Lung microvascular endothelial cell (primary cell): ENCODE results near the gene MEI1. TPM values are rescaled to one million over a fixed set of nuclear protein-coding genes. Genes with fewer than 3 reads are reported as not detected.

Source experiments
- DNase-seq, 2 donors: peaks; one replicate each; pipeline versions ENCODE4 v3.0.0 to v3.0.0-alpha.2; 2010; ENCODE audit warnings: low read depth in 2 of 2
- total RNA-seq: library from RNA; depleted of rRNA; stranded (reverse); fragments of >200 nt; gene quantifications from 2 replicates; pipeline ENCODE4 v1.2.1, GENCODE V29; 2014

Gene MEI1
- total RNA-seq, 1 donor from 2014 or later: 0.40 TPM

- no peak for DNase-seq
Measured at GRCh38 chr22:41739576-41739975, 40.3 kb downstream of the MEI1 start.

DNA sequence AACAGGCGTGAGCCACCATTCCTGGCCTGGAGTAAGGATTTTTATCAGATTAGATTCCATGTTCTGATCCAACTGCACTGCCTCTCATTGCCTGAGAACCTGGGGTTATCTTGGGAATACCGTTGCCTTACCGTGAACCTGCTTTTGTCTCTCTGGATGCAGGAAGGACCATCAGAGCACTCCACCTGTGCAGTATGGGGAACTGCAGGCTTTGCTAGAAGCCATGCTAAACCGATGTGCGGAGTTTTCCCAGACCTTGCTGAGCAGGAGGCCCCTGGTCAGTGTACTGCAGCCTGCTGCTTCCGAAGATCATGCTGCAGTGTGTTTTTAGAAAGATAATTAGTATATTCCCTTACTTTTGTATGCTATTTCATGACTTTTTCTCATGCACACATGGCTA, 43.6 kb downstream of the MEI1 start:
- DNase-seq: no peak

DNA sequence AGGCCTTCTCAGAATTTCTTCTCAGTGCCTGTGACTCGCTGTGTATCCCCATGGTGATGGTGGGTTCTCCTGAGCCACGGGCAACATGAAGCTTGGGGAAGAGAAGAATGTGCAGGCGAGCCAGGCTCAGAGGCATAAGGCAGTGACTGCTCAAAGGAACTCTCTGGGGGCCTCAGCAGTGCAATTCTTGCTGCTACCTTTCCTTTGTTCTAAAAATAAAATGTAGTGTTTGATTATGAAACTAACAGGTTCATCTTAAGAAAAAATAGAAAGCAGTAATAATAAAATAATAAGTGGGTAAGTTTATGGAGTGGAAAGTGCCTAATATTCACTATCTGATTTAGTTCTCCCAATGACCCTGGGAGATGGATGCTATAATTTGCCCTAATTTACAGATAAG, 46.7 kb downstream of the MEI1 start:
- DNase-seq: no peak

DNA sequence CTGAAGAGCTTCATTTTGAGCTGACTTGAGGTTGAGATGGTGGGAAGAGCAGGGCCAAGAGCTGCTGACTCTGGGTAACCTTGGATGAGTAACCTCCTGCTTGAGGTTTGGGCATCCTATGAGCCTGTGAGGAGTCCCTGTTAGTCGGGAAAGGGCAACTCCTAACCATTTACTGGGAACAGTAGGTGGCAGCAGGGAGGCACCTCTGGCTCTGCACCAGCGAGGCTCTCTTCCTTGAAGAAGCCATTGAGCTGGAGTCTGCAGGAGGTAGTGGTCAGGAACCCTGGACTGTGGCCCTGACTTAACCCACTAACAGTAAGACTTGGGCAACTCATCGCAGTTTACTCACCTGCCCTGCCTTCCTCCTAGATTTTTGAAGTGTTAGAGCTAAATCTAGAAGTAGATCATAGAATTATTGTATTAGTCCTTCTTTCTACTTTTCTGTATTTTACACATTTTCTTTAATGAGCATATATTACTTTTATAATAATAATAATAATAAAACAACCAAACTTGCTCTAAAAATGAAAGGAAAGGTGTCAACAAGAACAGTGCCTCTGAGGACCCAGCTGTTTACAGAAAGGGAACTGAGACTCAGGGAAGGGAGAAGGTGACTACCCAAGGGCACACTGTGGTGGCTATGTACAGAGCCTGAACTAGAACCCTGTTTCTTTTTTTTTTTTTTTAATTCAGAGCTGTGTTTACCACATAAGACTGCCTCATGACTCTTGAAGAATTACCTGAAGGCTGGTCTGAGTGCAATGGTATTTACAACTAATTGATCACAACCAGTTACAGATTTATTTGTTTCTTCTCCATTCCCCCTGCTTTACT, 47.5 kb downstream of the MEI1 start:
- DNase-seq: peak; percentile 58 to 77

GRCh38 chr22:41752011-41752970, 53.0 kb downstream of the MEI1 start:
- no peak for DNase-seq

DNA sequence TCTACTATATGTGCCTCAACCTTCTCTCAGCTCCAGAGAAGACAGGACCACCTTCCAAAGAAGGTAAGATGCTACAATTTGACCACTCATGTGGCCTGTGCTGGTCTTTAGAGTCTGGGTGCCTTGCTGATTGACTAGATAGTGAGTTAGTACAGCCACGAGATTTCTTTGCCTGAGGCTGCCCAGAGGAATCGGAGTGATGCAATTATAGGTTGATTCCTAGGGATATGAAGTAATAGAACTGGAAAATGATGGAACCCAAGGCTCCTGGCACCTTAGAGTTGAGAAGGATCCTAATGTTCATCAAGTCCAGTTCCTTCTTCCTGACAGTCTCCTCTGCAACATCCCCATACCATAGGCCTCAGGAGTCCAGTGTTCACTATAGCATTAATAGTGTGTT, 54.7 kb downstream of the MEI1 start:
- DNase-seq: no peak

- no peak for DNase-seq
Measured at GRCh38 chr22:41757502-41757901, 58.2 kb downstream of the MEI1 start.

GRCh38 chr22:41758231-41758630, 58.9 kb downstream of the MEI1 start:
- DNase-seq: no peak

- peak; percentile 40 to 45 for DNase-seq
Measured at GRCh38 chr22:41762980-41763779, 63.9 kb downstream of the MEI1 start.

DNA sequence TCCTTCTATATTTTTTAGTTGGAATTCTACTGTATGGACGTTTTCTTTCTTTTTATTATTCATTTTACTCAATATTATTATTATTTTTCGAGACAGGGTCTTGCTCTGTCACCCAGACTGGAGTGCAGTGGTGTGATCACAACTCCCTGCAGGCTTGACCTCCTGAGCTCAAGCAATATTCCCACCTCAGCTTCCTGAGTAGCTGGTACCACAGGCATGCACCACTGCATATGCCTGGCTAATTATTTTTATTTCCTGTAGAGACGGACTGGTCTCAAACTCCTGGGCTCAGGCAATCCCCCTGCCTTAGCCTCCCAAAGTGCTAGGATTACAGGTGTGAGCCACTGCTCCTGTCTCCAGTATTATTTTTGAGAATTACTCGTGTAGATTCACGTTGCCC, 67.2 kb downstream of the MEI1 start:
- DNase-seq: no peak

DNA sequence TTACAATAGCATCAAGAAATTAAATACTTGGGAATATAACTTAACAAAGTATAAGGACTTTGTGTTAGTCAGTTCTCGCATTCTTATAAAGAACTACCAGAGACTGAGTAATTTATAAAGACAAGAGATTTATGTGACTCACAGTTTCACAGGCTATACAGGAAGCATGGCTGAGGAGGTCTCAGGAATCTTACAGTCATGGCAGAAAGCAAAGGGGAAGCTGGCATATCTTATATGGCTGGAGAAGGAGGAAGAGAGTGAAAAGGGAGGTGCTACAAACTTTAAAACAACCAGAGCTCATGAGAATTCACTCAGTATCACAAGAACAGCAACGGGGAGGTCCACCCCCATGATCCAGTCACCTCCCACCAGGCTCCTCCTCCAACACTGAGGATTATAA, 69.1 kb downstream of the MEI1 start:
- DNase-seq: peak in 1 of 2 donors; percentile 73

- peak in 1 of 2 donors; percentile 11 for DNase-seq
Measured at GRCh38 chr22:41770715-41771468, 71.6 kb downstream of the MEI1 start.

DNA sequence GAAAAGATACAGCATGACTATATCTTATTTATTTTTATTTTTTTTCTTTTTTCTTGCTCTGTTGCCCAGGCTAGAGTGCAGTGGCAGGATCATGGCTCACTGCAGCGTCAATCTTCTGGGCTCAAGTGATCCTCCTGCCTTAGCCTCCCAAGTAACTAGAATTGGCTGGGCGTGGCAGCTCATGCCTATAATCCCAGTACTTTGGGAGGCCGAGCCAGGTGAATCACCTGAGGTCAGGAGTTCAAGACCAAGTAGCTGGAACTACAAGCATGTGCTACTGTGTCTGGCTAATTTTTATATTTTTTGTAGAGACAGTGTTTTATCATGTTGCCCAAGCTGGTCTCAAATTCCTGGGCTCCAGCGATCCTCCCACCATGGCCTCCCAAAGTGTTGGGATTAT, 72.9 kb downstream of the MEI1 start:
- no peak for DNase-seq

- DNase-seq: no peak
Measured at GRCh38 chr22:41772645-41773044, 73.3 kb downstream of the MEI1 start.

- DNase-seq: no peak
Measured at GRCh38 chr22:41775338-41775737, 76.0 kb downstream of the MEI1 start.

GRCh38 chr22:41775976-41776375, 76.7 kb downstream of the MEI1 start:
- no peak for DNase-seq

GRCh38 chr22:41776381-41776780, 77.1 kb downstream of the MEI1 start:
- no peak for DNase-seq

- no peak for DNase-seq
Measured at GRCh38 chr22:41777749-41778425, 78.6 kb downstream of the MEI1 start.

GRCh38 chr22:41779929-41780505, 80.7 kb downstream of the MEI1 start:
- no peak for DNase-seq
